HUES6 (cell line): ENCODE measurements around the gene GRID1.
A peak's percentile ranks its signal among the peaks of the same experiment; 100 is the strongest.
"Not testable (repeated sequence)": the region's sequence is repeated elsewhere in the genome, so short reads cannot be mapped to it uniquely, and the experiment has no call there.

Experiments
- H3K27ac ChIP-seq: 2 replicates; pipeline ENCODE4 v1.7.0; 2013; ENCODE audit warnings: low read depth, mild to moderate bottlenecking, low read length, inconsistent platforms
- H3K27me3 ChIP-seq: 2 replicates; pipeline ENCODE4 v1.6.1; 2013; ENCODE audit warnings: low read length; ENCODE audit not compliant: control insufficient read depth, insufficient read depth
- H3K36me3 ChIP-seq: 2 replicates; pipeline ENCODE4 v1.6.1; 2013; ENCODE audit warnings: low read length; ENCODE audit not compliant: control insufficient read depth, insufficient read depth
- H3K4me1 ChIP-seq: 2 replicates; pipeline ENCODE4 v1.6.1; 2013; ENCODE audit warnings: low read length; ENCODE audit not compliant: control insufficient read depth, insufficient read depth
- H3K4me3 ChIP-seq: 2 replicates; pipeline ENCODE4 v1.5.1; 2013; ENCODE audit warnings: low read depth, low read length
- H3K9ac ChIP-seq: one replicate; pipeline ENCODE4 v1.6.1; 2013; ENCODE audit warnings: mild to moderate bottlenecking, low read length
- H3K9me3 ChIP-seq: 2 replicates; pipeline ENCODE4 v1.6.1; 2013; ENCODE audit warnings: low read depth, low read length; ENCODE audit not compliant: control insufficient read depth, insufficient read depth

Gene GRID1

GRCh38 chr10:86390337-86391120, 23.9 kb upstream of the GRID1 start:
- Histone ChIP-seq H3K27ac (no peak overlapping the region), H3K36me3 (no peaks in the 10 kb centered on the region), H3K9ac (no peak overlapping the region), H3K4me3 (peak overlapping the region; percentile 71), H3K4me1 (peaks cover 17% of the 10 kb centered on the region; the same call in 1 of the 2 replicates), H3K27me3 (peaks cover 27% of the 10 kb centered on the region), H3K9me3 (no peaks in the 10 kb centered on the region)

DNA sequence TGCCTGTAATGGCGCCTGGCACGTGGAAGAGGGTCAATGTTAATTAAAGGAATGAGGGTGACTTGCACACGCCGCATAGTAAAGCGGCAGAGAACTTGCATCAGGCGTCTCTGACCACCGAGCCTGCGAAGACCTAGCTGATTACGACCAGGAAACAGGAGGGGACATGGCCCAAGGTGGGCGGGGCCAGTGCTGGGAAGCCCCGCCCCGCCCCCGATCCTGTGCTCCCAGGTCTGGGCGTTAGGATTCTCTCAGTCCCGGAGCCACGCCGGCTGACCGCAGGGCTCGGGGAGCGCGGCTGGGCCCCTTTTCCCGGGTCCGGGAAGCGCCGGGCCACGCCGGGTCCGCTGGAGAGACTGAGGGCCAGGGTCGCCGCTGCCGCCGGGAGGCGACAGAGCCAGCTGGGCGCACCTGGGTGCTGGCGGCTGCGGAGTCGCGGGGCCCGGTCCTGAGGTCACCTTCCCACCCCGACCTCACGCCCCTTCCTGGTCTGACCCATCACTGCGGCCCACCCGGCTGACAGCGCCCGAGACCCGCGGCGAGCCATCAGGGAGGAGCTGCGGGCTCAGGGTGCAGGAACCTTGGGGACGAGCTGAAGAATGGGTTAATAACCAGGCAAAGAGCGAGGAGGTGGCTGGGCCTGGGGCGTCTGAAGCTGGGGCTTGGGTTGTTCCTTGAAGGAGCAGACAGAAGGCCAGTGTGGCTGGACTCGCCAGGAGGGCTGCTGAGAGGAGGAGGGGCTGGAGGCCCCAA, 23.0 kb upstream of the GRID1 start:
- peak overlapping the region; percentile 71 for H3K4me3 ChIP-seq
- no peaks in the 10 kb centered on the region for H3K36me3 ChIP-seq
- peaks cover 27% of the 10 kb centered on the region for H3K27me3 ChIP-seq

DNA sequence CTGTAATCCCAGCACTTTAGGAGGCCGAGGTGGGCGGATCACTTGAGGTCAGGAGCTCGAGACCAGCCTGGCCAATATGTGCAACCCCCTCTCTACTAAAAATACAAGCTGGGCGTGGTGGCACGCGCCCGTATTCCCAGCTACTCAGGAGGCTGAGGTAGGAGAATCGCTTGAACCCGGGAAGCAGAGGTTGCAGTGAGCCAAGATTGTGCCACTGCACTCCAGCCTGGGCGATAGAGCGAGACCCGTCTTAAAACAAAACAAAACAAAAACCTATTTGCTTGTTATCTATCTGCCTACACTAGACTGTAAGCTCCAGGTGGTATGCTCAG, 22.5 kb upstream of the GRID1 start:
- not testable (repeated sequence) for H3K36me3 ChIP-seq, H3K9me3 ChIP-seq, H3K27ac ChIP-seq, H3K9ac ChIP-seq
- Histone ChIP-seq H3K4me1 (peaks cover 17% of the 10 kb centered on the region; the same call in 1 of the 2 replicates), H3K4me3 (peak overlapping the region; percentile 71), H3K27me3 (peaks cover 27% of the 10 kb centered on the region)

More for the DNA sequence above, 23.0 kb upstream of the GRID1 start:
- Histone ChIP-seq H3K27ac (no peak overlapping the region), H3K9ac (no peak overlapping the region), H3K4me1 (peaks cover 17% of the 10 kb centered on the region; the same call in 1 of the 2 replicates), H3K9me3 (no peaks in the 10 kb centered on the region)

DNA sequence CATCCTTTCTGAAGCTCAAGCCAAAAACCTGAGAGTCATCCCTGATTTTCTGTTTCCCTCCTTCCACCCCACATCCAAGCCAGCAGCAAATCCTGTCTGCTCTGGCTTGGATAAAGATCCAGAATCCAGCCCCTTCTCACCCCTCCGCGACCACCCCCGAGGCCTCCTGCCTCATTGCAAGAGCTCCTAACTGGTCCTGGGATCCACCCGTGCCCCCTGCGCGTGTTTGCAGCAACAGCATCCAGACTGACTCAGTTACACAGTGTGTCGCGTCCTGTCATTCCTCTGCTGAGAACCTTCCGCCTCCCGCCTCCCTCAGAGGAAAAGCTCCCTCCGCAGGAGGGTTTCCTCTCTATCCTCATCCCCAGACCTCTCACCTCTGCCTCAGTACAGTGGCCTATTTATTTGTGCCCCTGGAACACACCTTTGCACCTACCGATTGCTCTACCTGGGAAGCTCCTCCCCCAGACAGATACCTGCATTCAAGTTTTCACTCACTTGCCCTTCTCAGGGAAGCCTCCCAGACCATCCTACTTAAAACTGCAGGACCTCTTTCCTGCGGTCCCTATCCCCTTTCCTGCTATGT, 21.6 kb upstream of the GRID1 start:
- Histone ChIP-seq H3K36me3 (no peaks in the 10 kb centered on the region), H3K27ac (no peak overlapping the region), H3K27me3 (peaks cover 27% of the 10 kb centered on the region), H3K4me1 (peaks cover 17% of the 10 kb centered on the region; the same call in 1 of the 2 replicates), H3K9me3 (no peaks in the 10 kb centered on the region), H3K9ac (no peak overlapping the region), H3K4me3 (no peak overlapping the region)

DNA sequence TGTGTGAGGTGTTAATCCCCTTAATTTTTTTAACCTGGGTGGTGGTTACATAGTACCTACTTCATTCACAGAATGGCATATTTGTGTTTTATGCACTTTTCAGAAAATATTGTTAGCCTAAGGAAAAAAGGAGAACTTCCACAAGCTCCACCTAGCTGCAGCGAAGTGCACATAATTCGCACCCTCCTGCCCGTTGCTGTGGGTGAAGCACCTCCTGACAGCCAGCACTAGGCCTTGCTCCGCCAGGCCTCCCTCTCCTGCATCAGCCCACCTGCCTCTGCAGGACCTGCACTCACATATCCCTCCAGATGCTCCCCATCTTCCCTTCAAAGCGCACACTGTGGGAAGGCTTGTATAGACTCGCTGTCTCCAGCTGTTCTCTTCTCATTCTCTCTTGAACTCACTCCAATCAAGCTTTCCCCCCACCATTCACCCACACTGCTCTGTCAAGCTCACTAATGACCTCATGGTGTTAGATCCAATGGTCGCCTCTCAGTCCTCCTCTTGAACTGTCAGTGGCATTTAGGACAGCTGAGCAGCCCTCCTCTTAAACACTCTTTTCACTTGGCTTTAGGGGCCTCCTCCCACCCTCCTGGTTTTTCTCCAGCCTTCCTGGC, 20.7 kb upstream of the GRID1 start:
- no peak overlapping the region for H3K4me3 ChIP-seq
- no peak overlapping the region for H3K27ac ChIP-seq
- H3K4me1 ChIP-seq = peaks cover 17% of the 10 kb centered on the region; the same call in 1 of the 2 replicates
- H3K27me3 ChIP-seq = peaks cover 26% of the 10 kb centered on the region
- no peak overlapping the region for H3K9ac ChIP-seq
- H3K36me3 ChIP-seq = no peaks in the 10 kb centered on the region
- no peaks in the 10 kb centered on the region for H3K9me3 ChIP-seq

- Histone ChIP-seq H3K9ac (no peak overlapping the region), H3K36me3 (no peaks in the 10 kb centered on the region), H3K4me3 (no peak overlapping the region), H3K9me3 (no peaks in the 10 kb centered on the region), H3K27me3 (peaks cover 13% of the 10 kb centered on the region), H3K4me1 (peaks cover 17% of the 10 kb centered on the region; the same call in 1 of the 2 replicates), H3K27ac (no peak overlapping the region)
Observed at GRCh38 chr10:86385806-86386205, 19.2 kb upstream of the GRID1 start.

GRCh38 chr10:86377797-86378146, 11.2 kb upstream of the GRID1 start:
- Histone ChIP-seq H3K36me3 (no peaks in the 10 kb centered on the region), H3K4me1 (no peaks in the 10 kb centered on the region), H3K9ac (no peak overlapping the region), H3K9me3 (no peaks in the 10 kb centered on the region), H3K4me3 (no peak overlapping the region), H3K27ac (no peak overlapping the region), H3K27me3 (peaks cover 40% of the 10 kb centered on the region)

DNA sequence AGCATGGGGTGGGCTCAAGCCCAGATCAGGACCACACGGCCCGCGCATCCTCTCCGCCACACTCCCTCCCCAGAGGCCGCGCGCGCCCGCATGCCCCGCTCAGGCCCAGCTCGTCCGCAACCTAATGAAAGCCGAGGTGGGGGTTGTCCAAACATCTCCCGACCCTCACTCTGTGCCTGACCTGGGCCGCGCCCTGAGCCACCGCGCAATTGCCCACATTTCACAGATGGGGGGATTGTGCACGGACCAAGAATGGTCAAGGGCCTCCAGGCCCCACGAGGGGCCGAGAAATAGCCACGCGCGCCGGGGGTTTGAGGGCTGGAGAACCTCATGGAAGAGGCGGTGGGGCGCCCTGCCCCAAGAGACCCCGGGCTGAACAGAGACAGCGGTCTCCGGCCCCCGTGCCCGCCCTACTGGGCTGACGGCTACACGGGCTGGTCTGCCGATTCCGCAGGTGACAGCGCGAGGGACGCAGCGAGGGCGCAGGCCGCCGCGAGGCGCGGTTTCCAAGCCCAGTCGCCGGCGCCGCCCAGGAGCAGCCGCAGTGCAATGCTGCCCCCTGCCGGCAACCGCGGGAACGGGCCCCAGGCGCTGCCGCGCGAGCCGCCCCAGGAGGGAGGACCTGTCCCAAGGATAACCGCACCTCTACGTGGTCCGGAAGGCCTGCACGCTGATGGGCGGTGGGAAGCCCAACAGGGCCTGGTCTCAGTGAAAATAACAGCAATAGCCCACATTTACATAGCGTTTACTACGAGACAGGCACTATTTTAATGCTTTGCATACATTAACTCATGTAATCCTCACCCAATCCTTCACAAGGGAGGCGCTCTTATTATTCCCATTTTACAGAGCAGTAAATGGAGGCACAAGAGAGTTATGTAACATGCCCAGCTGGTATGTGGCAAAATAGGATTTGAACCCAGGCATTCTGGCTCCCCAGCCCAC, 10.5 kb upstream of the GRID1 start:
- Histone ChIP-seq H3K36me3 (no peaks in the 10 kb centered on the region), H3K27ac (no peak overlapping the region), H3K9me3 (no peaks in the 10 kb centered on the region), H3K9ac (no peak overlapping the region), H3K27me3 (peaks cover 47% of the 10 kb centered on the region), H3K4me1 (no peaks in the 10 kb centered on the region), H3K4me3 (peak overlapping the region; percentile 32; the same call in 1 of the 2 replicates)

GRCh38 chr10:86376403-86376802, 9.8 kb upstream of the GRID1 start:
- peaks cover 54% of the 10 kb centered on the region for H3K27me3 ChIP-seq
- no peaks in the 10 kb centered on the region for H3K36me3 ChIP-seq
- no peak overlapping the region for H3K4me3 ChIP-seq
- H3K9ac ChIP-seq = no peak overlapping the region
- no peak overlapping the region for H3K27ac ChIP-seq
- H3K4me1 ChIP-seq = no peaks in the 10 kb centered on the region
- H3K9me3 ChIP-seq = no peaks in the 10 kb centered on the region

DNA sequence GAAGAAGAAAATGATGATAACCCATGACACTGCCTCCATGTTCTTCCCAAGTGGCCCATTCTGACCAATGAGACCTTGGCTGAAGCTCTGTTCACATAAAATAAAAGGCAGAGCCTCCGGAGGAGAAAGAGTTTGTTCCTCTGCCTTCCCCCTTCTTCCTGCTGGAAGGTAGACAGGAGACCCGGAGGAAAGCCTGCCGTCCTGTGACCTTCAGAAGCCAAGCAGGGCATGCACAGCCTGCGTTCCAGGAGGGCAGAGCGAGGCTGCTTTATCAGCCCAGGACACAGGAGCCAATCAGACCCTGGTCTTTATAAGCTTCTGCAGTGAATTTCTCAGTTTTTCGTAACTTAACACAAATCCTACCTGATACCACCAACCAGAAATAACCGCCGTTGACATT, 8.6 kb upstream of the GRID1 start:
- Histone ChIP-seq H3K9ac (no peak overlapping the region), H3K27ac (no peak overlapping the region), H3K4me1 (no peaks in the 10 kb centered on the region), H3K27me3 (peaks cover 66% of the 10 kb centered on the region), H3K36me3 (no peaks in the 10 kb centered on the region), H3K9me3 (no peaks in the 10 kb centered on the region), H3K4me3 (no peak overlapping the region)
